ENCODE results near the gene HASPIN.

Gene HASPIN

GRCh38 chr17:3773511-3773910 is 49.8 kb downstream of the HASPIN start:
- H3K36me3 Mint-ChIP-seq (ENCODE audit: low read depth) = no peaks in the 10 kb centered on the region
- H3K27ac Mint-ChIP-seq = no peak overlapping the region
- H3K4me1 Mint-ChIP-seq = no peaks in the 10 kb centered on the region
- peaks cover 8% of the 10 kb centered on the region for H3K27me3 Mint-ChIP-seq (ENCODE audit: low read depth)
- H3K9me3 Mint-ChIP-seq = peaks cover 2% of the 10 kb centered on the region
- TF ChIP-seq CTCF (IDR thresholded peaks at IDR 0.05; ENCODE audit: unreplicated experiment in 3 of 3) = no peak
- H3K4me3 Mint-ChIP-seq = no peak overlapping the region

GRCh38 chr17:3773966-3774365 is 50.3 kb downstream of the HASPIN start:
- no peak for TF ChIP-seq CTCF (IDR thresholded peaks at IDR 0.05; ENCODE audit: unreplicated experiment in 3 of 3)
- no peaks in the 10 kb centered on the region for H3K9me3 Mint-ChIP-seq
- H3K27ac Mint-ChIP-seq = no peak overlapping the region
- no peaks in the 10 kb centered on the region for H3K4me1 Mint-ChIP-seq
- no peaks in the 10 kb centered on the region for H3K36me3 Mint-ChIP-seq (ENCODE audit: low read depth)
- H3K27me3 Mint-ChIP-seq (ENCODE audit: low read depth) = peaks cover 8% of the 10 kb centered on the region
- no peak overlapping the region for H3K4me3 Mint-ChIP-seq

All from nephron (organoid).